Keratinocyte (primary cell): ENCODE measurements around the gene CD28. TPM values are rescaled to one million over a fixed set of nuclear protein-coding genes. Genes with fewer than 3 reads are reported as not detected.

ENCODE experiments used
- DNase-seq: peaks from one replicate; pipeline ENCODE4 v3.0.0-alpha.2; 2011; ENCODE audit warnings: low read depth, missing footprints, low spot score
- FAIRE-seq: peaks from 2 replicates; lab custom pipeline; 2011; peaks lifted over from hg19 to GRCh38; lab: Jason Lieb, UNC
- H2AFZ ChIP-seq: 2 replicates; pipeline ENCODE4 v1.6.0; 2012; ENCODE audit warnings: low read length, control low read depth, inconsistent platforms; ENCODE audit not compliant: control insufficient read depth
- H3K27ac ChIP-seq: 2 replicates; pipeline ENCODE4 v1.5.1; 2011; ENCODE audit warnings: low read length; ENCODE audit not compliant: control insufficient read depth, insufficient read depth
- H3K27me3 ChIP-seq: 3 replicates; pipeline ENCODE4 v1.6.0; 2011; ENCODE audit warnings: low read length; ENCODE audit not compliant: control insufficient read depth, insufficient read depth; ENCODE audit errors: extremely low read depth
- H3K36me3 ChIP-seq, 2 experiments: 2 replicates in 1 of 2; 3 replicates in 1 of 2; pipeline ENCODE4 v1.5.1; 2011; ENCODE audit warnings: low read length in 2 of 2, mild to moderate bottlenecking in 1 of 2; ENCODE audit not compliant: control insufficient read depth in 2 of 2, insufficient read depth in 2 of 2; ENCODE audit errors: extremely low read depth in 1 of 2
- H3K4me1 ChIP-seq: 3 replicates; pipeline ENCODE4 v1.5.1; 2011; ENCODE audit warnings: low read length; ENCODE audit not compliant: control insufficient read depth, insufficient read depth; ENCODE audit errors: extremely low read depth
- H3K4me2 ChIP-seq: 3 replicates; pipeline ENCODE4 v1.6.0; 2011; ENCODE audit warnings: low read depth, low read length; ENCODE audit not compliant: control insufficient read depth, insufficient read depth; ENCODE audit errors: extremely low read depth
- H3K4me3 ChIP-seq, 3 experiments: fragments of 200-600 bp in 1 of 3; sonication (generic) in 1 of 3; 2 replicates in 2 of 3; 3 replicates in 1 of 3; pipeline ENCODE4 v1.5.1; 2011 to 2016; ENCODE audit warnings: low read length in 3 of 3, mild to moderate bottlenecking in 3 of 3, control low read depth in 2 of 3, inconsistent platforms in 1 of 3, low read depth in 1 of 3, mixed read lengths in 1 of 3, mixed run types in 1 of 3, moderate library complexity in 1 of 3; ENCODE audit not compliant: control insufficient read depth in 2 of 3, insufficient read depth in 2 of 3; ENCODE audit errors: extremely low read depth in 1 of 3
- H3K79me2 ChIP-seq: 2 replicates; pipeline ENCODE4 v1.6.0; 2012; ENCODE audit warnings: low read length; ENCODE audit not compliant: control insufficient read depth, insufficient read depth
- H3K9ac ChIP-seq: 3 replicates; pipeline ENCODE4 v1.6.0; 2011; ENCODE audit warnings: low read length; ENCODE audit not compliant: control insufficient read depth, insufficient read depth; ENCODE audit errors: extremely low read depth
- H3K9me1 ChIP-seq: 3 replicates; pipeline ENCODE4 v1.6.0; 2011; ENCODE audit warnings: low read length; ENCODE audit not compliant: control insufficient read depth, insufficient read depth; ENCODE audit errors: extremely low read depth
- H3K9me3 ChIP-seq: 2 replicates; pipeline ENCODE4 v1.5.1; 2012; ENCODE audit warnings: low read depth, low read length; ENCODE audit not compliant: control insufficient read depth
- H4K20me1 ChIP-seq: 3 replicates; pipeline ENCODE4 v1.6.0; 2011; ENCODE audit warnings: low read length; ENCODE audit not compliant: control insufficient read depth, insufficient read depth; ENCODE audit errors: extremely low read depth
- CTCF ChIP-seq, 3 experiments: IDR thresholded peaks in 1 of 3; conservative IDR thresholded peaks in 1 of 3; optimal IDR thresholded peaks in 1 of 3; 2 replicates in 2 of 3; 3 replicates in 1 of 3; pipeline versions ENCODE3 to v1.5.1; 2011; ENCODE audit warnings: low read length in 3 of 3, mild to moderate bottlenecking in 3 of 3, moderate library complexity in 2 of 3, control low read depth in 1 of 3, inconsistent platforms in 1 of 3; ENCODE audit not compliant: insufficient read depth in 2 of 3; ENCODE audit errors: extremely low read depth in 1 of 3
- EZH2 ChIP-seq: IDR thresholded peaks from one replicate; pipeline ENCODE4 v1.6.1; 2012; ENCODE audit warnings: inconsistent platforms, mild to moderate bottlenecking, low read length, moderate library complexity
- dilution Hi-C: fragments of 300-500 bp; cut with MboI; formaldehyde crosslinking; loops from one replicate; pipeline ENCODE4 v1.7.0; 2020; ENCODE audit warnings: low sequenced_read_pairs; ENCODE audit not compliant: extremely low pct_ligation_motif_present
- polyA plus RNA-seq, 5 experiments: library from polyadenylated mRNA; depleted of rRNA in 3 of 5; stranded (reverse) in 3 of 5; stranded (forward) in 1 of 5; unstranded in 1 of 5; fragments of >200 nt; gene quantifications; 1 replicate in 1 of 5; 2 replicates in 3 of 5; 3 replicates in 1 of 5; pipeline versions ENCODE4 v1.2.1 to v1.2.3, GENCODE V29; 2011 to 2012; ENCODE audit warnings: missing spikeins in 2 of 5, low read depth in 1 of 5, low replicate concordance in 1 of 5

The CD28 gene
- polyA plus RNA-seq, 1 donor (not counting 4 experiments of a cell fraction or from before 2014, with no cell fraction given) = 0.01 TPM

- H4K20me1 ChIP-seq = no peaks in the 10 kb centered on the region
- no peaks in the 10 kb centered on the region for H3K27me3 ChIP-seq
- H3K9ac ChIP-seq = no peak overlapping the region
- H3K9me3 ChIP-seq = no peaks in the 10 kb centered on the region
- no peak overlapping the region for H2AFZ ChIP-seq
- dilution Hi-C loops = no loop called here
- TF ChIP-seq EZH2 = no peak
- no peaks in the 10 kb centered on the region for H3K4me1 ChIP-seq
- H3K79me2 ChIP-seq = no peaks in the 10 kb centered on the region
- H3K4me3 ChIP-seq = no peak overlapping the region
- H3K4me2 ChIP-seq = no peak overlapping the region
- H3K9me1 ChIP-seq = no peaks in the 10 kb centered on the region
- no peak overlapping the region for H3K27ac ChIP-seq
- H3K36me3 ChIP-seq = no peaks in the 10 kb centered on the region
- DNase-seq = no peak
- FAIRE-seq = no peak
These were observed 35.1 kb downstream of the CD28 start for GRCh38 chr2:203741566-203741965.

GRCh38 chr2:203743441-203743981 is 37.1 kb downstream of the CD28 start:
- no peaks in the 10 kb centered on the region for H3K9me3 ChIP-seq
- no peak for TF ChIP-seq EZH2
- TF ChIP-seq CTCF (optimal IDR thresholded peaks at IDR 0.05 in 1 of 3, IDR thresholded peaks at IDR 0.05 in 1 of 3, conservative IDR thresholded peaks at IDR 0.05 in 1 of 3; ENCODE audit: extremely low read depth in 1 of 3, insufficient read depth in 2 of 3, low read length in 3 of 3) = no peak
- no peaks in the 10 kb centered on the region for H3K36me3 ChIP-seq
- no peak overlapping the region for H3K9ac ChIP-seq
- H3K4me3 ChIP-seq = no peak overlapping the region
- FAIRE-seq = no peak
- H3K27me3 ChIP-seq = no peaks in the 10 kb centered on the region
- H3K4me2 ChIP-seq = no peak overlapping the region
- no peak overlapping the region for H3K27ac ChIP-seq
- dilution Hi-C loops = no loop called here
- H3K9me1 ChIP-seq = no peaks in the 10 kb centered on the region
- no peaks in the 10 kb centered on the region for H3K4me1 ChIP-seq
- no peaks in the 10 kb centered on the region for H4K20me1 ChIP-seq
- no peak overlapping the region for H2AFZ ChIP-seq
- DNase-seq = no peak
- no peaks in the 10 kb centered on the region for H3K79me2 ChIP-seq

GRCh38 chr2:203744091-203744490 is 37.7 kb downstream of the CD28 start:
- H3K9me3 ChIP-seq = no peaks in the 10 kb centered on the region
- H3K79me2 ChIP-seq = no peaks in the 10 kb centered on the region
- DNase-seq = no peak
- no peaks in the 10 kb centered on the region for H3K27me3 ChIP-seq
- H3K4me3 ChIP-seq = no peak overlapping the region
- H3K9me1 ChIP-seq = no peaks in the 10 kb centered on the region
- no peaks in the 10 kb centered on the region for H3K36me3 ChIP-seq
- FAIRE-seq = no peak
- no peaks in the 10 kb centered on the region for H3K4me1 ChIP-seq
- dilution Hi-C loops = no loop called here
- H3K27ac ChIP-seq = no peak overlapping the region
- H4K20me1 ChIP-seq = no peaks in the 10 kb centered on the region
- no peak overlapping the region for H2AFZ ChIP-seq
- no peak overlapping the region for H3K4me2 ChIP-seq
- H3K9ac ChIP-seq = no peak overlapping the region
- TF ChIP-seq EZH2 (no peak), CTCF (optimal IDR thresholded peaks at IDR 0.05 in 1 of 3, IDR thresholded peaks at IDR 0.05 in 1 of 3, conservative IDR thresholded peaks at IDR 0.05 in 1 of 3; ENCODE audit: extremely low read depth in 1 of 3, insufficient read depth in 2 of 3, low read length in 3 of 3) (no peak)
